Coronary artery (tissue), 2 donors: Measurements from ENCODE around the gene KRTAP12-1.
"Not testable (repeated sequence)": the region's sequence is repeated elsewhere in the genome, so short reads cannot be mapped to it uniquely, and the experiment has no call there.

ENCODE experiments used
- DNase-seq: peaks from one replicate; pipeline ENCODE4 v3.0.0-alpha.2; 2017; ENCODE audit warnings: low spot score
- H3K27ac ChIP-seq, 2 donors: fragments of 200-600 bp; sonication (generic); one replicate each; pipeline ENCODE4 v1.5.1; 2016 to 2019
- H3K4me3 ChIP-seq: fragments of 200-600 bp; sonication (generic); 2 replicates; pipeline ENCODE4 v1.5.1; 2016; ENCODE audit warnings: mild to moderate bottlenecking, moderate library complexity
- CTCF ChIP-seq: fragments of 200-600 bp; sonication (generic); IDR thresholded peaks from one replicate; pipeline ENCODE4 v1.5.1; 2019; ENCODE audit warnings: antibody characterized with exemption

Gene KRTAP12-1

GRCh38 chr21:44666401-44667320, 15.3 kb downstream of the KRTAP12-1 start, which contains the start of gene KRTAP12-2:
TSS of gene KRTAP12-2 (minus strand) at chr21:44666927. CDS start at chr21:44666886, 41 bp downstream.
- no peak for DNase-seq
- TF ChIP-seq CTCF, result no peak

GRCh38 chr21:44664691-44665090, 17.3 kb downstream of the KRTAP12-1 start:
- no peak for TF ChIP-seq CTCF
- no peak overlapping the region for H3K27ac ChIP-seq
- no peak for DNase-seq
- H3K4me3 ChIP-seq, result no peak overlapping the region

More at GRCh38 chr21:44666401-44667320, 15.3 kb downstream of the KRTAP12-1 start, which contains the start of gene KRTAP12-2:
- no peak within 1 kb of the TSS for H3K27ac ChIP-seq
- no peak within 1 kb of the TSS for H3K4me3 ChIP-seq

- H3K4me3 ChIP-seq, H3K27ac ChIP-seq, DNase-seq: not testable (repeated sequence)
Observed at GRCh38 chr21:44661567-44661966, 20.4 kb downstream of the KRTAP12-1 start.

GRCh38 chr21:44658913-44659595, 22.9 kb downstream of the KRTAP12-1 start:
- no peak overlapping the region for H3K4me3 ChIP-seq
- no peak for TF ChIP-seq CTCF
- no peak for DNase-seq
- H3K27ac ChIP-seq, result no peak overlapping the region

GRCh38 chr21:44658541-44658910, 23.4 kb downstream of the KRTAP12-1 start:
- H3K27ac ChIP-seq, result no peak overlapping the region
- no peak for DNase-seq
- TF ChIP-seq CTCF, result no peak
- H3K4me3 ChIP-seq, result no peak overlapping the region

GRCh38 chr21:44657635-44658540, 24.1 kb downstream of the KRTAP12-1 start, which contains the start of gene KRTAP12-3:
TSS of gene KRTAP12-3 (plus strand) at chr21:44657932. CDS start at chr21:44657980, 48 bp downstream.
- Histone ChIP-seq H3K27ac (no peak within 1 kb of the TSS), H3K4me3 (no peak within 1 kb of the TSS)
- no peak for TF ChIP-seq CTCF
- DNase-seq, result no peak

- Histone ChIP-seq H3K4me3 (no peak overlapping the region), H3K27ac (no peak overlapping the region)
- TF ChIP-seq CTCF, result no peak
- DNase-seq, result no peak
Observed at GRCh38 chr21:44656868-44657267, 25.1 kb downstream of the KRTAP12-1 start.
